Measurements from ENCODE around the gene GPR142. TPM values are rescaled to one million over a fixed set of nuclear protein-coding genes. Genes with fewer than 3 reads are reported as not detected.

The GPR142 gene
- total and polyA plus RNA-seq, 2 donors (not counting 3 experiments of a cell fraction or from before 2014, with no cell fraction given) = not detected

DNA sequence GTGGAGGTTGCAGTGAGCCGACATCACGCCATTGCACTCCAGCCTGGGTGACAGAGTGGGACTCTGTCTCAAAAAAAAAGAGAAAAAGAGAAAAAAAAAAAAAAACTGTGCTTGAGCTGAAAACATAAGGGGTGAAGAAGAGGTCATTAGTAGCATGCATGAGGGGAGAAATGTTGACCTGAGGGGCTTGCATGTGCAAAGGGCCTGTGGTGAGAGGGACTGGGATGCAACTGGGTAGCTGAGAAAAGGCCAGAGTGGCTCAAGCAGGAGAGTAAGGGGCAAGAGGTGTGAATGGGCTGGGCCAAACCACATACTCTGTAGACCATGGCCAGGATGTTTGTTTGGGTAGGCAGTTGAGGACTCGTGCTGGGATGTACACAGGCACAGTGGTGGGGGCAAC lies 37.9 kb upstream of the GPR142 start:
- Histone ChIP-seq H3K9ac (replicated peaks; ENCODE audit: extremely low read depth, insufficient read depth, low read length) (no peak overlapping the region), H3K27ac (ENCODE audit: insufficient read depth, low read depth, low read length) (no peak overlapping the region), H3K4me3 (replicated peaks in 1 of 3; ENCODE audit: insufficient read depth in 1 of 3, low read depth in 1 of 3, low read length in 3 of 3) (no peak overlapping the region), H3K36me3 (ENCODE audit: control insufficient read depth in 2 of 2, extremely low read depth in 1 of 2, insufficient read depth in 2 of 2, low read length in 2 of 2) (no peaks in the 10 kb centered on the region), H2AFZ (ENCODE audit: low read depth, low read length) (no peak overlapping the region), H3K9me1 (replicated peaks; ENCODE audit: control insufficient read depth, extremely low read depth, insufficient read depth, low read length) (no peaks in the 10 kb centered on the region), H4K20me1 (replicated peaks; ENCODE audit: control insufficient read depth, extremely low read depth, insufficient read depth, low read length) (no peaks in the 10 kb centered on the region), H3K9me3 (replicated peaks; ENCODE audit: control insufficient read depth, insufficient read depth, low read length) (no peaks in the 10 kb centered on the region), H3K4me1 (ENCODE audit: control insufficient read depth, extremely low read depth, insufficient read depth, low read length) (peaks cover 2% of the 10 kb centered on the region), H3K79me2 (ENCODE audit: control insufficient read depth, insufficient read depth, low read length) (no peaks in the 10 kb centered on the region), H3K27me3 (ENCODE audit: control insufficient read depth in 2 of 2, insufficient read depth in 2 of 2, low read length in 2 of 2) (peaks cover 0 to 4% of the 10 kb centered on the region in 2 experiments), H3K4me2 (ENCODE audit: insufficient read depth, low read length) (no peak overlapping the region)
- DNase-seq (ENCODE audit: low read depth, low spot score) (no peak), FAIRE-seq (no peak)
- dilution Hi-C loops (cut with MboI; ENCODE audit: extremely low pct_ligation_motif_present, low sequenced_read_pairs) = no loop called here
- POLR2A ChIA-PET = no interaction called here
- no peak for TF ChIP-seq CTCF (IDR thresholded peaks at IDR 0.05; ENCODE audit: extremely low read depth in 1 of 2, insufficient read depth in 1 of 2, low read depth in 1 of 2, low read length in 2 of 2)
- no peak for TF ChIP-seq POLR2A (IDR thresholded peaks at IDR 0.05; ENCODE audit: low read depth, low read length)
- TF ChIP-seq MAX (IDR thresholded peaks at IDR 0.05; ENCODE audit: insufficient read depth, insufficient read length) = no peak
- no peak for TF ChIP-seq MYC (IDR thresholded peaks at IDR 0.05; ENCODE audit: low read depth, low read length)
- intact Hi-C loops (cut with micrococcal nuclease) = no loop called here
- CTCF ChIA-PET = interaction anchor here (1.4 to 2.7 kb wide), 2 partner anchors 28 to 39 kb away, joined by 5 to 8 read pairs; partner anchors contain the start of gene GPR142
- BruUV-seq (replicated peaks) = no TSS peak

DNA sequence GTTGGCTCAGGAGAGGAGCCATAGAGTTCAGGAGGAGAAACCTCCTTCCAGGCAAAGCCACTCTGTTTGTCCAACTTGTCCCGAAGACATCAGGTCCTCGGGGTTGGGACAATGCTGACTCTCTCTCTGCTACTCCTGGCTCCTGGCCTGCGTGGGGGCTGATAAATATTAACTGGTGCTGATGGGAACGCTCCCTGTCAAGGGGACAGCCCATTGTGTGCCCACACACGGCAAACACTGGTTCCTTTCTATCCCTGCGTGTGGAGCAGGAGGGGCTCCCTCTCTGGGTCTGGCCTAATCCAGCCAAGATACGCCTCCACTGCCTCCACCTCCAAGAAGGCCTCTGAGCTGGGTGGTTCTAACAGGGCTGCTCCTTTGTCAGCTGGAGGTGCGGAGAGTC lies 36.9 kb upstream of the GPR142 start:
- no peak overlapping the region for H2AFZ ChIP-seq (ENCODE audit: low read depth, low read length)
- no peak overlapping the region for H3K4me3 ChIP-seq (replicated peaks in 1 of 3; ENCODE audit: insufficient read depth in 1 of 3, low read depth in 1 of 3, low read length in 3 of 3)
- BruUV-seq (replicated peaks) = no TSS peak
- ChIA-PET CTCF (interaction anchor here (0.8 kb wide), 1 partner anchor 38 kb away, joined by 5 read pairs; no protein-coding TSS in a partner anchor), POLR2A (no interaction called here)
- DNase-seq (ENCODE audit: low read depth, low spot score) (no peak), FAIRE-seq (no peak)
- H3K4me1 ChIP-seq (ENCODE audit: control insufficient read depth, extremely low read depth, insufficient read depth, low read length) = peaks cover 2% of the 10 kb centered on the region
- no peaks in the 10 kb centered on the region for H3K9me1 ChIP-seq (replicated peaks; ENCODE audit: control insufficient read depth, extremely low read depth, insufficient read depth, low read length)
- intact Hi-C loops (cut with micrococcal nuclease) = no loop called here
- TF ChIP-seq POLR2AphosphoS5 (IDR thresholded peaks at IDR 0.05; ENCODE audit: insufficient read depth, low read depth, low read length) (no peak), JUN (IDR thresholded peaks at IDR 0.05; ENCODE audit: borderline replicate concordance, insufficient read depth, insufficient read length, low read depth) (no peak), GATA2 (IDR thresholded peaks at IDR 0.05; ENCODE audit: insufficient read depth, insufficient read length, low read depth, low read length) (no peak), MAX (IDR thresholded peaks at IDR 0.05; ENCODE audit: insufficient read depth, insufficient read length) (no peak), CTCF (IDR thresholded peaks at IDR 0.05; ENCODE audit: extremely low read depth in 1 of 2, insufficient read depth in 1 of 2, low read depth in 1 of 2, low read length in 2 of 2) (no peak), POLR2A (IDR thresholded peaks at IDR 0.05; ENCODE audit: low read depth, low read length) (no peak), MYC (IDR thresholded peaks at IDR 0.05; ENCODE audit: low read depth, low read length) (no peak), FOS (IDR thresholded peaks at IDR 0.05; ENCODE audit: borderline replicate concordance, insufficient read depth, low read length) (no peak), EZH2 (IDR thresholded peaks at IDR 0.05; ENCODE audit: borderline replicate concordance, low read depth, low read length, severe bottlenecking) (no peak)
- no peak overlapping the region for H3K9ac ChIP-seq (replicated peaks; ENCODE audit: extremely low read depth, insufficient read depth, low read length)
- no peaks in the 10 kb centered on the region for H3K36me3 ChIP-seq (ENCODE audit: control insufficient read depth in 2 of 2, extremely low read depth in 1 of 2, insufficient read depth in 2 of 2, low read length in 2 of 2)
- H3K9me3 ChIP-seq (replicated peaks; ENCODE audit: control insufficient read depth, insufficient read depth, low read length) = no peaks in the 10 kb centered on the region
- no peaks in the 10 kb centered on the region for H3K79me2 ChIP-seq (ENCODE audit: control insufficient read depth, insufficient read depth, low read length)
- peaks cover 0 to 4% of the 10 kb centered on the region in 2 experiments for H3K27me3 ChIP-seq (ENCODE audit: control insufficient read depth in 2 of 2, insufficient read depth in 2 of 2, low read length in 2 of 2)
- no peak overlapping the region for H3K27ac ChIP-seq (ENCODE audit: insufficient read depth, low read depth, low read length)
- dilution Hi-C loops (cut with MboI; ENCODE audit: extremely low pct_ligation_motif_present, low sequenced_read_pairs) = no loop called here
- no peaks in the 10 kb centered on the region for H4K20me1 ChIP-seq (replicated peaks; ENCODE audit: control insufficient read depth, extremely low read depth, insufficient read depth, low read length)
- H3K4me2 ChIP-seq (ENCODE audit: insufficient read depth, low read length) = no peak overlapping the region
